Measurements from ENCODE around the gene SMAP2.

GRCh38 chr1:40332695-40333094, 40.8 kb upstream of the SMAP2 start:
- TF ChIP-seq, protein P1, sequence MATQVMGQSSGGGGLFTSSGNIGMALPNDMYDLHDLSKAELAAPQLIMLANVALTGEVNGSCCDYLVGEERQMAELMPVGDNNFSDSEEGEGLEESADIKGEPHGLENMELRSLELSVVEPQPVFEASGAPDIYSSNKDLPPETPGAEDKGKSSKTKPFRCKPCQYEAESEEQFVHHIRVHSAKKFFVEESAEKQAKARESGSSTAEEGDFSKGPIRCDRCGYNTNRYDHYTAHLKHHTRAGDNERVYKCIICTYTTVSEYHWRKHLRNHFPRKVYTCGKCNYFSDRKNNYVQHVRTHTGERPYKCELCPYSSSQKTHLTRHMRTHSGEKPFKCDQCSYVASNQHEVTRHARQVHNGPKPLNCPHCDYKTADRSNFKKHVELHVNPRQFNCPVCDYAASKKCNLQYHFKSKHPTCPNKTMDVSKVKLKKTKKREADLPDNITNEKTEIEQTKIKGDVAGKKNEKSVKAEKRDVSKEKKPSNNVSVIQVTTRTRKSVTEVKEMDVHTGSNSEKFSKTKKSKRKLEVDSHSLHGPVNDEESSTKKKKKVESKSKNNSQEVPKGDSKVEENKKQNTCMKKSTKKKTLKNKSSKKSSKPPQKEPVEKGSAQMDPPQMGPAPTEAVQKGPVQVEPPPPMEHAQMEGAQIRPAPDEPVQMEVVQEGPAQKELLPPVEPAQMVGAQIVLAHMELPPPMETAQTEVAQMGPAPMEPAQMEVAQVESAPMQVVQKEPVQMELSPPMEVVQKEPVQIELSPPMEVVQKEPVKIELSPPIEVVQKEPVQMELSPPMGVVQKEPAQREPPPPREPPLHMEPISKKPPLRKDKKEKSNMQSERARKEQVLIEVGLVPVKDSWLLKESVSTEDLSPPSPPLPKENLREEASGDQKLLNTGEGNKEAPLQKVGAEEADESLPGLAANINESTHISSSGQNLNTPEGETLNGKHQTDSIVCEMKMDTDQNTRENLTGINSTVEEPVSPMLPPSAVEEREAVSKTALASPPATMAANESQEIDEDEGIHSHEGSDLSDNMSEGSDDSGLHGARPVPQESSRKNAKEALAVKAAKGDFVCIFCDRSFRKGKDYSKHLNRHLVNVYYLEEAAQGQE (IDR thresholded peaks at IDR 0.05; ENCODE audit: insufficient read depth in 1 of 2, low read depth in 2 of 2, low read length in 2 of 2): no peak
- no peak for TF ChIP-seq TAF1 (IDR thresholded peaks at IDR 0.05; ENCODE audit: borderline replicate concordance, insufficient read depth, low read length)

Measured in PFSK-1 (cell line).